Lung (tissue), 12 donors: ENCODE results near the gene TNFRSF1A. TPM values are rescaled to one million over a fixed set of nuclear protein-coding genes. Genes with fewer than 3 reads are reported as not detected.
A peak's percentile ranks its signal among the peaks of the same experiment; 100 is the strongest.

Experiments
- ATAC-seq: fragments of 200-7000 bp; cut with Tn5 transposase; one replicate; pipeline ENCODE4 v1.9.1; 2020; ENCODE audit warnings: moderate number of reproducible peaks; ENCODE audit not compliant: insufficient read depth, low FRiP score
- DNase-seq, 3 donors: peaks; one replicate each; pipeline ENCODE4 v3.0.0-alpha.2; 2013 to 2017
- H3K27ac ChIP-seq, 2 donors: one replicate each; pipeline ENCODE4 v1.5.1; 2013; ENCODE audit warnings: mild to moderate bottlenecking in 2 of 2, moderate library complexity in 2 of 2, control low read depth in 1 of 2, inconsistent platforms in 1 of 2, low read depth in 1 of 2, low read length in 1 of 2
- H3K27me3 ChIP-seq, 3 donors: one replicate each; pipeline ENCODE4 v1.5.1; 2013; ENCODE audit warnings: low read length in 2 of 3; ENCODE audit not compliant: control insufficient read depth in 3 of 3, insufficient read depth in 3 of 3
- H3K36me3 ChIP-seq, 4 donors: one replicate each; pipeline ENCODE4 v1.5.1; 2013; ENCODE audit warnings: low read length in 4 of 4, mild to moderate bottlenecking in 1 of 4, moderate library complexity in 1 of 4; ENCODE audit not compliant: control insufficient read depth in 4 of 4, insufficient read depth in 4 of 4
- H3K4me1 ChIP-seq, 5 donors: one replicate each; pipeline ENCODE4 v1.5.1; 2013; ENCODE audit warnings: low read length in 5 of 5, mild to moderate bottlenecking in 2 of 5, moderate library complexity in 1 of 5; ENCODE audit not compliant: control insufficient read depth in 5 of 5, insufficient read depth in 5 of 5
- H3K4me3 ChIP-seq: one replicate; pipeline ENCODE4 v1.5.1; 2013; ENCODE audit warnings: mild to moderate bottlenecking, control low read depth, moderate library complexity
- H3K9ac ChIP-seq, 2 donors: one replicate each; pipeline ENCODE4 v1.5.1; 2013; ENCODE audit warnings: low read length in 2 of 2, control low read depth in 1 of 2; ENCODE audit not compliant: insufficient read depth in 1 of 2
- H3K9me3 ChIP-seq, 4 donors: one replicate each; pipeline ENCODE4 v1.5.1; 2013; ENCODE audit warnings: low read length in 3 of 4, mild to moderate bottlenecking in 1 of 4, moderate library complexity in 1 of 4; ENCODE audit not compliant: control insufficient read depth in 4 of 4, insufficient read depth in 3 of 4
- WGBS, 2 donors: extraction: QIAGEN DNeasy Blood & Tissue Kit; methylation state at CpG; one replicate each; pipeline ENCODE4 v1.1.7; 2013; 5-methylcytosine and 5-hydroxymethylcytosine counted together
- polyA plus RNA-seq, 2 donors: library from polyadenylated mRNA; stranded (reverse); fragments of 200-250 nt; gene quantifications; one replicate each; pipeline ENCODE4 v1.2.1, GENCODE V29; 2013
- total RNA-seq, 2 donors: library from RNA; depleted of rRNA in 1 of 2; stranded (reverse); fragments of >200 nt in 1 of 2; gene quantifications; one replicate each; pipeline ENCODE4 v1.2.1, GENCODE V29; 2014 to 2021
- TF ChIP-seq, protein P1 (sequence below): IDR thresholded peaks from 2 replicates; pipeline ENCODE4 v1.5.1; 2012; ENCODE audit warnings: mild to moderate bottlenecking; ENCODE audit errors: control extremely low read depth, extremely low read depth
- donor health status: control.
- donor health status: control.
- donor health status: Bipolar disorder and iron deficiency.
- donor health status: healthy.
- donor health status: DM: yes; HTN: yes; CAD: no.

TNFRSF1A gene
- total and polyA plus RNA-seq, 4 donors, result 81.6 to 184 (median 178) TPM

DNA sequence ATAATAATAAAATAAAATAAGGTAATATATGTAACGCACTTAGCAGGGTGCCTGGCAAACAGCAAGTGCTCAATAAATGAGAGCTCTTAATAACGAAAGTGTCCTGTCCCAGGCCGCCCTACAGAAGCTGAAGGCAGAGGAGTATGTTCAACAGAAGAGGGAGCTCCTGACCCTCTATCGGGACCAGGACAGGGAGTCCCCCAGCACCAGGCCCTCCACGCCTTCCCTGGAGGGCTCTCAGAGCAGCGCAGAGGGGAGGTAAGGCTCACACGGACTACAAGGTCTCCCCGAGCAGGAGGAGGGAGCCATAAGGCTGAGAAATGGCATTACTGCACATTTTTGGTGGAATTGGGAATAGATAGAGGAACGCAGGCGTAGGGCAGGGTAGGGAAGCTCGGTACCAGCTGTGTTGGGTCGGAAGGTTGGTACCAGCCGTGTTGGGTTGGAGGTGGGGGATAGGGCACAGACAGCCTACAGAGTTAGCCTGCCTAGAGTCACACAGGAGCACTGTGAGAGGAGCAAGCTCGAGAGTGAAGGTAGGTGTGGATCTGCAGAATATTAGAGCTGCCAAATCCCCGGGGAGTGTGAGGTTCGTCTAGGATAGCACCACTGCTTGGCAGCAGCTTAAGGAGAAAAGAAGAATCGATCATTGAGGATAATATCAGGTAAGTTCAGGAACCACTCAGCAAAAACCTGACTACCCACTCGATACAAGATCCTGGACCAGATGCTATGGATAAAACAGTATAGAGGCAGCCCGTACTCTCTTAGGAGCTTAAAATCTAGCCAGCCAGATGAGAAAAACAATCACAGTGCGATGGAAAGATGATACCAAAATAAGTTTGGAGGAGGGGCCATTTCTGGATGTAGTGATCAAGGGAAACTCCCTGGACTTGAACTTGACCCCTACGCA, 15.3 kb downstream of the TNFRSF1A start:
- H3K36me3 ChIP-seq, result peaks cover 20 to 41% (median 26%) of the 10 kb centered on the region in 4 donors
- no peaks in the 10 kb centered on the region for H3K9me3 ChIP-seq
- H3K9ac ChIP-seq, result no peak overlapping the region
- ATAC-seq, result no peak
- peak overlapping the region in 1 of 2 donors; percentile 54 for H3K27ac ChIP-seq
- no peaks in the 10 kb centered on the region for H3K27me3 ChIP-seq
- TF ChIP-seq, protein P1, sequence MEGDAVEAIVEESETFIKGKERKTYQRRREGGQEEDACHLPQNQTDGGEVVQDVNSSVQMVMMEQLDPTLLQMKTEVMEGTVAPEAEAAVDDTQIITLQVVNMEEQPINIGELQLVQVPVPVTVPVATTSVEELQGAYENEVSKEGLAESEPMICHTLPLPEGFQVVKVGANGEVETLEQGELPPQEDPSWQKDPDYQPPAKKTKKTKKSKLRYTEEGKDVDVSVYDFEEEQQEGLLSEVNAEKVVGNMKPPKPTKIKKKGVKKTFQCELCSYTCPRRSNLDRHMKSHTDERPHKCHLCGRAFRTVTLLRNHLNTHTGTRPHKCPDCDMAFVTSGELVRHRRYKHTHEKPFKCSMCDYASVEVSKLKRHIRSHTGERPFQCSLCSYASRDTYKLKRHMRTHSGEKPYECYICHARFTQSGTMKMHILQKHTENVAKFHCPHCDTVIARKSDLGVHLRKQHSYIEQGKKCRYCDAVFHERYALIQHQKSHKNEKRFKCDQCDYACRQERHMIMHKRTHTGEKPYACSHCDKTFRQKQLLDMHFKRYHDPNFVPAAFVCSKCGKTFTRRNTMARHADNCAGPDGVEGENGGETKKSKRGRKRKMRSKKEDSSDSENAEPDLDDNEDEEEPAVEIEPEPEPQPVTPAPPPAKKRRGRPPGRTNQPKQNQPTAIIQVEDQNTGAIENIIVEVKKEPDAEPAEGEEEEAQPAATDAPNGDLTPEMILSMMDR, result peak; percentile 43
- no peak overlapping the region for H3K4me3 ChIP-seq
- WGBS, 2 donors, result 54 to 64% methylated on average over 21 of the region's 21 CpGs
- peak; percentile 84 to 89 (median 85) for DNase-seq
- peaks cover 3 to 28% (median 5%) of the 10 kb centered on the region in 5 donors for H3K4me1 ChIP-seq

DNA sequence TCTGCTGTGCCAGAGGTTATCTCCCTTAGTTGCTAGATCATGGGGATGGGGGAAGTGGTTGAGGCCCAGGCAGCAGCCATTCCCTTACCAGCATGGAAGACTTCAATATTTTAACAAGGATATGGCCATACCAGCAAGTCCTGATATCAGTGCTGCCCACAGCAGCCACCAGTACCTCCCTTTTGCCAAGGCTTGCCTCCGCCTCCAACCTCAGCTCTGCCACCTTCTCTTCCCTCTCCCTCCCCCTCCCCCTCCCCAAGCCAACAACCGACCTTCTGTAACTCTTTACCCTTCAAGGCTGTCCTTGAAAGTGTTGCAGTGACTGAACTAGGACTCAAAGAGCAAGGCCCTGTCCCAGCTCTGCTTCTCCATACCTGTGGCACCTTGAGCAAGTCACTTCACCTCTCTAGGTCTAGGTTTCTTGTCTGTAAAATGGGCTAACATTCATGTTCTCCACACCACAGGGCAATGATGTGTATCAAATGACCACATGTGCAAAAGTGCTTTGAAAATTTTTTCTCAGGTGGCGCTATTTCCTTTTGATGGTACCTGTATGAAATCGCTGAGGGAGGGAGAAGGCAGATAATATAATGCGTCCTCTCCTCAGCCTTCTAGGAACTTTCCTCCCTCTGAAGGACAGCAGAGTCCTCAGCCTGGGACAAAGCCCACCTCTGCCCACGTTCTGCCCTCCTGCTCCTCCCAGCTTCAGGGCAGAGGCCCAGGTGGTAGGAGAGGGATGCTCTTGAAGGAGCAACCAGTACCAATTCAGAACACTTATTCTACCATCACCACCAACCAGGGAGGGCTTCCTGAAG, 16.7 kb downstream of the TNFRSF1A start:
- Histone ChIP-seq H3K36me3 (peaks cover 6 to 29% (median 14%) of the 10 kb centered on the region in 4 donors), H3K9me3 (no peaks in the 10 kb centered on the region), H3K27ac (peak overlapping the region in 1 of 2 donors; percentile 55), H3K9ac (no peak overlapping the region), H3K4me3 (no peak overlapping the region), H3K4me1 (peaks cover 3 to 28% (median 5%) of the 10 kb centered on the region in 5 donors), H3K27me3 (no peaks in the 10 kb centered on the region)
- no peak for DNase-seq
- no peak for ATAC-seq
- TF ChIP-seq, protein P1, result no peak
- WGBS, 2 donors, result 65% methylated on average over 6 of the region's 6 CpGs

DNA sequence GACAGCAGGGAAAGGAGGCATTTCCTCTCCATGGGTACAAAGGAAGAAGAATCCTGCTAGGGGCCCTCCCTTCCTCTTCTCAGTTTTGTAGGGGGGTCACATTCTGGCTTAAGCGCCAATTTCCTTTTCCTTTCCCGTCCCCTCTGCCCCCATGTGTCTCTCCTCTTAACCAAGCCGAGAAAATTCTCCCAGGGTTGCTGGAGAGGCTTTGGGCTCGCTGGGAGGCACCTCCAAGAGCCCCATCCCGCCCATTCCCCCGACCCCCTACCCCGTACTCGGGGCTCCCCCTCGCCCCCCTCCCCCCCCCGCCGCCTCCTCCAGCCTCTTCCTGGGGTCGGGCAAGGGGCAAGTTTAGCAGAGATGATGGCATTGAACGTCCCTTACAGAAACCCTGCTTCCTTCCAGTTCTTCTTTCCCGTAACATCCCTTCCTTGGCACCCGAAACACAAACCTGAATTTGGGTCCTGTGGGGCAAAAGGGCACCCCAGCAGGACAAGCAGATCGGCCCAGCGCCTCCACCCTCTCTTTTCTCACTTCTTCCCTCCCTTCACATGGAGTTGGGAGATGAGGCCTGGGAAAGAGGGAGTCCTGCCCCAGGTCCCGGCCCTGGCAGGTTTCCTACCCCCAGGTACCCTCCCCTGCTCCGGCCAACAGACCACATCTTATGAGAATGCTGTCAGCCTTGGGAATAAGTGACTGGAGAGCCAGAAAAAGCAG, 17.7 kb downstream of the TNFRSF1A start:
- H3K4me3 ChIP-seq, result no peak overlapping the region
- H3K36me3 ChIP-seq, result peaks cover 3 to 19% (median 9%) of the 10 kb centered on the region in 4 donors
- no peaks in the 10 kb centered on the region for H3K27me3 ChIP-seq
- H3K4me1 ChIP-seq, result peaks cover 3 to 28% (median 5%) of the 10 kb centered on the region in 5 donors
- TF ChIP-seq, protein P1, result no peak
- no peak for ATAC-seq
- H3K27ac ChIP-seq, result peak overlapping the region; percentile 9 to 93
- 20 to 25% methylated on average over 19 of the region's 19 CpGs for WGBS, 2 donors
- no peak overlapping the region for H3K9ac ChIP-seq
- DNase-seq, result no peak
- H3K9me3 ChIP-seq, result no peaks in the 10 kb centered on the region
